ENCODE measurements around the gene ARHGAP10.

Gene ARHGAP10

GRCh38 chr4:148030193-148030873 is 298.4 kb downstream of the ARHGAP10 start:
- no peak for DNase-seq (ENCODE audit: low read depth)

GRCh38 chr4:148034813-148035212 is 302.9 kb downstream of the ARHGAP10 start:
- no peak for DNase-seq (ENCODE audit: low read depth)

GRCh38 chr4:148041606-148042329 is 309.9 kb downstream of the ARHGAP10 start:
- DNase-seq (ENCODE audit: low read depth): no peak

- no peak for DNase-seq (ENCODE audit: low read depth)
Measured at GRCh38 chr4:148044089-148044911, 312.4 kb downstream of the ARHGAP10 start.

- no peak for DNase-seq (ENCODE audit: low read depth)
Measured at GRCh38 chr4:148044912-148045352, 313.0 kb downstream of the ARHGAP10 start.

- DNase-seq (ENCODE audit: low read depth): no peak
Measured at GRCh38 chr4:148048598-148048997, 316.7 kb downstream of the ARHGAP10 start.

GRCh38 chr4:148051403-148051802 is 319.5 kb downstream of the ARHGAP10 start:
- DNase-seq (ENCODE audit: low read depth): no peak

GRCh38 chr4:148052448-148052847 is 320.6 kb downstream of the ARHGAP10 start:
- no peak for DNase-seq (ENCODE audit: low read depth)

GRCh38 chr4:148053298-148054003 is 321.6 kb downstream of the ARHGAP10 start:
- no peak for DNase-seq (ENCODE audit: low read depth)

GRCh38 chr4:148054275-148054674 is 322.4 kb downstream of the ARHGAP10 start:
- no peak for DNase-seq (ENCODE audit: low read depth)

GRCh38 chr4:148055844-148056243 is 324.0 kb downstream of the ARHGAP10 start:
- DNase-seq (ENCODE audit: low read depth): no peak

- DNase-seq (ENCODE audit: low read depth): peak; percentile 46
Measured at GRCh38 chr4:148056879-148057278, 325.0 kb downstream of the ARHGAP10 start.

- DNase-seq (ENCODE audit: low read depth): no peak
Measured at GRCh38 chr4:148057516-148057915, 325.6 kb downstream of the ARHGAP10 start.

- DNase-seq (ENCODE audit: low read depth): no peak
Measured at GRCh38 chr4:148057984-148058859, 326.3 kb downstream of the ARHGAP10 start.

GRCh38 chr4:148059617-148060180 is 327.8 kb downstream of the ARHGAP10 start:
- no peak for DNase-seq (ENCODE audit: low read depth)

GRCh38 chr4:148060264-148061140 is 328.6 kb downstream of the ARHGAP10 start:
- no peak for DNase-seq (ENCODE audit: low read depth)

GRCh38 chr4:148061141-148061481 is 329.2 kb downstream of the ARHGAP10 start:
- no peak for DNase-seq (ENCODE audit: low read depth)

GRCh38 chr4:148061795-148062194 is 329.9 kb downstream of the ARHGAP10 start:
- DNase-seq (ENCODE audit: low read depth): no peak

- no peak for DNase-seq (ENCODE audit: low read depth)
Measured at GRCh38 chr4:148062301-148062950, 330.5 kb downstream of the ARHGAP10 start.

Measured in stimulated activated CD8-positive, alpha-beta memory T cell treated with anti-CD3 and anti-CD28 coated beads, Interleukin-12 subunit alpha, Interleukin-12 subunit beta, amount 100 ng/mL, for 4 hours (primary cell).